Measurements from ENCODE around the gene MVD.

The MVD gene

DNA sequence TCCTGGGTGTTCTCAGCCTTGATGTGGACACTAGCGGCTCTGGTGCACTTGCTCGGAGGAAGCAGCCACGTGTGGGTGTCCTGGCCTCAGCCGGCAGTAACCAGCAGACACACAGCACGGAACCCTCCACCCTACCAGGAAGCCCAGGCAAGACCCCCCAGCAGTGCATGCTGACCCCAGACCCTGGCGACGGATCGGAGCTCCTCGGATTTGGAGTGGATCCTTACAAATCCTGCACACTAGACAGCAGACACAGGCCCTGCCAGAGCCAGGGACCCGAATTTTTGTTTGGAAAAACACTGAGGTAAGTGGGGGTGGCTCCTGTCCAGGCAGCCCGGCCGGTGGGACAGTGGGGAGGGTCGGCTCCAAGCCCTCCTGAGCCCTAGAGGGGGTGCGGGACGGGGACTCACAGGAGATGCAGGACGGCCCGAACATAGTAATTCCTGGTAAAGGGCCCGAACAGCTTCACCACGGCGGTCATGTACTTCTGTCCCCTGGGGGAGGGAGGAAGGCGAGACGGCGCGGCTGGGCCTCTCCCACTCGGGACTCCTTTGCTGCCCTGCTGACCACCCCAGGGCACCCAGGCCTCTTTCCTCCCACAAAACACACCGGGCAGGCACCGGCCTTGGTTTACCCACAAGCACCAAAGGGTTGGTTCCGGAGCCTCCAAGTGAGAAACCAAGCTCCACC lies 16.4 kb downstream of the MVD start:
- TF ChIP-seq, protein P1, sequence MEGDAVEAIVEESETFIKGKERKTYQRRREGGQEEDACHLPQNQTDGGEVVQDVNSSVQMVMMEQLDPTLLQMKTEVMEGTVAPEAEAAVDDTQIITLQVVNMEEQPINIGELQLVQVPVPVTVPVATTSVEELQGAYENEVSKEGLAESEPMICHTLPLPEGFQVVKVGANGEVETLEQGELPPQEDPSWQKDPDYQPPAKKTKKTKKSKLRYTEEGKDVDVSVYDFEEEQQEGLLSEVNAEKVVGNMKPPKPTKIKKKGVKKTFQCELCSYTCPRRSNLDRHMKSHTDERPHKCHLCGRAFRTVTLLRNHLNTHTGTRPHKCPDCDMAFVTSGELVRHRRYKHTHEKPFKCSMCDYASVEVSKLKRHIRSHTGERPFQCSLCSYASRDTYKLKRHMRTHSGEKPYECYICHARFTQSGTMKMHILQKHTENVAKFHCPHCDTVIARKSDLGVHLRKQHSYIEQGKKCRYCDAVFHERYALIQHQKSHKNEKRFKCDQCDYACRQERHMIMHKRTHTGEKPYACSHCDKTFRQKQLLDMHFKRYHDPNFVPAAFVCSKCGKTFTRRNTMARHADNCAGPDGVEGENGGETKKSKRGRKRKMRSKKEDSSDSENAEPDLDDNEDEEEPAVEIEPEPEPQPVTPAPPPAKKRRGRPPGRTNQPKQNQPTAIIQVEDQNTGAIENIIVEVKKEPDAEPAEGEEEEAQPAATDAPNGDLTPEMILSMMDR (IDR thresholded peaks at IDR 0.05): no peak
- no peak for DNase-seq (ENCODE audit: low spot score)
- no peak overlapping the region for H3K27ac ChIP-seq
- H3K4me3 ChIP-seq: no peak overlapping the region

DNA sequence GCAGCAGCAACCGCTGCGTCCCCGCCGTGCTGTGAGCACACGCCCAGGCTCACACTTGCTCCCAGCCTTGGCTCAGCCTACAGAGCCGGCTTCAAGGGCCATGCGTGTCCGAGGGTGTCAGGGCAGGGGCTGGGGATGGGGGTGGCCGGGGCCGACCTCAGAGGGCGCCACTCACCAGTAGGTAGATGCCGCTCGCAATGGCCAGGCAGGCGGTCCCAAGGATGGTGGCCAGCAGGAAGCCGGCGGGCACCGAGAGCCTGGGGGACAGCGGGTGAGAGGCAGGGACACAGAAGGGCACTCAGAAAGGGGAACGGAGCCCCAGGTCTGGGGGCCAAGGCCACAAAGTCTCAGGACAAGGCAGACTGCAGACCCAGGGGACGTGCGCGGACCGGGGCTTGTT lies 16.9 kb downstream of the MVD start:
- Histone ChIP-seq H3K27ac (no peak overlapping the region), H3K4me3 (no peak overlapping the region)
- DNase-seq (ENCODE audit: low spot score): no peak
- TF ChIP-seq, protein P1 (IDR thresholded peaks at IDR 0.05): no peak

DNA sequence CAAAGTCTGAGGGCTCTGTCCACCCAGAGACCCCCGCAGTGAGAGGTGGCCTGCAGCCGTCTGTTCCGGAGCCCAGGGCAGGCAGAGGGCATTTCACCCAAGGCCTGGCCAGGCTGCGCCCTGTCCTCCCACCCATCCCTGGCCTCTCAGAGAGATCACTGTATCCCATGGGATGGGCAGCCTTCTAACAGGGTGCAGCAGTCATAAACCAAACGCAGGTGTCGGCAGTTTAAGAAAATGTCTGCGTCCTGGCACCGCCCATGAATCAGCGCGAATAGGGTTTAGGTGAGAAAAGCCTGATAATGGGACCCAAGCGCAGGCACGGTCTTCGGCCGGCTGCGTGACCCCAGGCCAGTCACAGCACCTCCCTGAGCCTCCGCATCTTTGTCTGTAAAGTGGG lies 17.4 kb downstream of the MVD start:
- TF ChIP-seq, protein P1 (IDR thresholded peaks at IDR 0.05): no peak
- no peak for DNase-seq (ENCODE audit: low spot score)
- Histone ChIP-seq H3K27ac (no peak overlapping the region), H3K4me3 (no peak overlapping the region)

DNA sequence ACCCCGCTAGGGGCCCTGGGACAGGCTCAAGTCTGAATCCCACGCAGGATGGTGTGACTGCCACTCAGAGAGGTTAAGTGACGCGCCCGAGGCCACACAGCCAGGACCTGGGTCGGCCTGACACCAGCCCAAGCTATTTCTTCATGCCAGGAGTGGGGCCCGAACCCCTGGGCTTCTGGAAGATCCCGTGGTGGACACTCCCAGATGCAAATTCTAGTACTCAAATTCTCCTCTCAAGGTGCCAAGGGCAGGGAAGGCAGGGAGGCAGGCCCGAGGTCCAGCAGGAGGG lies 19.3 kb downstream of the MVD start:
- Histone ChIP-seq H3K4me3 (no peak overlapping the region), H3K27ac (no peak overlapping the region)
- no peak for DNase-seq (ENCODE audit: low spot score)
- TF ChIP-seq, protein P1 (IDR thresholded peaks at IDR 0.05): no peak

DNA sequence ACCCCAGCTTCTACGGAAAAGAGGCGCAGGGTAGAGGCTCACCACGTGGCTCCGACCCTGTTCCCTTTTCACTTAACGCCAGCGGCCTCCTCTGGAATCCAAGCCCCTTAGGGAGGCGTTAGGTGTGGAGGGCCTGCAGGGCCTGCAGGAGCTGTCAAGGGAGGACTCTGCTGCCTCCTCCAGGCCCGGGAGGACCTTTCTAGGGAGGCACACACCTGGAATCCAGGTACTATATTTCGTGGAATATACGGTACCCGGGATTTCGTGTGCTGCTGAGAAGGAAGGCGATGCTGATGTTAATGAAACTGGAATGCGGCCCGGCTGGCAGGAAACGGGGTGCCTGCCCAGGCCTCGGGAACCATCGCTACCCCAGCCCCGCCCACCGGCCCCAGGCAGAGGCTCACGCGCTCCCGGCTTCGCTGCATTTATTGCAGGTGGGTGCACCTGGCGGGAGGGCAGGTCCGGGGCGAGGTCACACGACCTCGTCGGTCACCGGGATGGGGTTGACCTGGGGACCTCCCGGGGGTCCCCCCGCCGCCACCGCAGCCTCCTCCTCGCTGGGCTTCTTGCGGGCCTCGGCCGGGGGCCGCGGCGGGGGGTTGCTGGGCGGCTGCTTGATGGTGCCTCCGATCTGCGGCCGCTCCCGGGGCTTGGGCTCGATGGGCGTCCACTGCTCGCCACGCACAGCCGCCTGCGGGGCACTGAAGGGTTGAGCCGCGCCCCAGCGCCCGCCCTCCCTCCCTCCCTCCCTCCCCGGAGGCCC lies 19.8 kb downstream of the MVD start:
- H3K27ac ChIP-seq: no peak overlapping the region
- TF ChIP-seq, protein P1 (IDR thresholded peaks at IDR 0.05): no peak
- DNase-seq (ENCODE audit: low spot score): no peak
- H3K4me3 ChIP-seq: no peak overlapping the region

DNA sequence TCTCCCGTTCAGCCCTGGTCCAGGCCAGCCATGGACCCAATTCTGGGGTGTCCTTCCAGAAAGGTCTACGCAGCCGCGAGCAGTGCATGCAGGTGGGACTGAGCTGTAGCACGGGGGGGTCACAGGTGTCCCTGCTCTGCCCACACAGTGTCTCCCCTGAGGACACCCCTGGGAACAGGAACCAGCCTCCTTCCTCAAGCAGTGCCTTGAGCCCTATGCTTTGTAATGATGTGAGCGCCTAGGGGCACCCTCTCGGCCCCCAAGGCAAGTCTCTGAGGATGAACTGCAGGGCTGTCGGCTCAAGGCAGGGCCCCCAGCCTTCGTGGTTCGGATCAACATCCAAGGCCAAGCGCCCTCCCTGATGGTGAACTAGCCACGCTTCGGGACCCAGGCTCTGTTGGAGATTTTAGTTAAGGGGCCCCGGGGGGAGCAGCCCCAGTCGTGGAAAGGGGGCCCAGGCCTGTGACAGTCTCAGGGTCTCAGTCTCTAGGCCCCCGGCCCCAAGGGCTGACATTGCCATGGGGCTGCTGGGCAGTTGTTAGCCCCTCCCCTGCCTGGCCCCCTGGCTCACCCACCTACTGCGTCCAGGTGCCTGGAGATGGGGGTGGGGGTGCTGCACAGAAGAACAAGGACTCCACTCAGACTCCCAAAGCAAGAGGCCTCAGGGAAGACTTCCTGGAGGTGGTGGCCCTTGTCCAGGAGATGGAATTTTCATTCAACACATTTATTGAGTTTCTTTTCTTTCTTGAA lies 22.2 kb downstream of the MVD start:
- TF ChIP-seq, protein P1 (IDR thresholded peaks at IDR 0.05): no peak
- no peak for DNase-seq (ENCODE audit: low spot score)
- Histone ChIP-seq H3K27ac (no peak overlapping the region), H3K4me3 (no peak overlapping the region)
